Astrocyte (in vitro differentiated cells and primary cell): ENCODE measurements around the gene DEFB125.

ENCODE experiments used
- EZH2 ChIP-seq: IDR thresholded peaks from 2 replicates; pipeline ENCODE4 v1.6.1; 2012; ENCODE audit warnings: mild to moderate bottlenecking, low read length, inconsistent platforms; ENCODE audit not compliant: insufficient read depth
- TF ChIP-seq, protein P1 (sequence below): IDR thresholded peaks from 2 replicates; pipeline ENCODE4 v1.5.1; 2011; ENCODE audit warnings: low read depth, mild to moderate bottlenecking, inconsistent platforms, low read length, moderate library complexity; ENCODE audit not compliant: insufficient read depth

DNA sequence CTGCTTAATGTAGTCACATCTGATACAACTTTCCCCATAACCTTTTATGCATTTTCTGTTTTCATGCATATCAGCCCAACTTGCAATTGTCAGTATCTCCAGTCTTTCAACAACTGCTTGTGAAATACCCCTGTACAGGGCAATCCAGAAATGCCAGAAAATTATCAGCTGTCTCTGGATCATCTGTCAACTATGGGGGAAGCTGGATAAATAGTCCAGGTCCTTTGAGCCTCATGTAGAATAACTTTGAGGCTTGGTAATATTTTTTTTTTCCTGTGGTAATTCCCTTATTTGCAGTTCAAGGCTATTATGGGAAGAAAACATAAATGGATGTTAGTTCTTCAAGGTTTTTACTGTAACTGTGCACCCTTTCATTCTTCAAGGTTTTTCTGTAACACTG is 6.2 kb downstream of the DEFB125 start:
- TF ChIP-seq, protein P1, sequence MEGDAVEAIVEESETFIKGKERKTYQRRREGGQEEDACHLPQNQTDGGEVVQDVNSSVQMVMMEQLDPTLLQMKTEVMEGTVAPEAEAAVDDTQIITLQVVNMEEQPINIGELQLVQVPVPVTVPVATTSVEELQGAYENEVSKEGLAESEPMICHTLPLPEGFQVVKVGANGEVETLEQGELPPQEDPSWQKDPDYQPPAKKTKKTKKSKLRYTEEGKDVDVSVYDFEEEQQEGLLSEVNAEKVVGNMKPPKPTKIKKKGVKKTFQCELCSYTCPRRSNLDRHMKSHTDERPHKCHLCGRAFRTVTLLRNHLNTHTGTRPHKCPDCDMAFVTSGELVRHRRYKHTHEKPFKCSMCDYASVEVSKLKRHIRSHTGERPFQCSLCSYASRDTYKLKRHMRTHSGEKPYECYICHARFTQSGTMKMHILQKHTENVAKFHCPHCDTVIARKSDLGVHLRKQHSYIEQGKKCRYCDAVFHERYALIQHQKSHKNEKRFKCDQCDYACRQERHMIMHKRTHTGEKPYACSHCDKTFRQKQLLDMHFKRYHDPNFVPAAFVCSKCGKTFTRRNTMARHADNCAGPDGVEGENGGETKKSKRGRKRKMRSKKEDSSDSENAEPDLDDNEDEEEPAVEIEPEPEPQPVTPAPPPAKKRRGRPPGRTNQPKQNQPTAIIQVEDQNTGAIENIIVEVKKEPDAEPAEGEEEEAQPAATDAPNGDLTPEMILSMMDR: no peak
- TF ChIP-seq EZH2: no peak
